DOHH2 (cell line): ENCODE data around the gene YAE1.

Experiments
- H3F3A ChIP-seq: fragments of 200-600 bp; sonication (generic), shearing (Covaris generic); 2 replicates; pipeline ENCODE4 v1.6.0; 2016; ENCODE audit warnings: antibody characterized with exemption, mild to moderate bottlenecking; ENCODE audit not compliant: control insufficient read depth, insufficient read depth
- H3K27ac ChIP-seq: fragments of 200-600 bp; sonication (generic); 2 replicates; pipeline ENCODE4 v1.5.1; 2014; ENCODE audit warnings: low read depth, mild to moderate bottlenecking, low read length, moderate library complexity
- H3K27me3 ChIP-seq: fragments of 200-600 bp; sonication (generic); 2 replicates; pipeline ENCODE4 v1.6.1; 2014; ENCODE audit warnings: mild to moderate bottlenecking, low read length, mixed read lengths; ENCODE audit not compliant: control insufficient read depth
- H3K36me3 ChIP-seq: fragments of 200-600 bp; sonication (generic); 2 replicates; pipeline ENCODE4 v1.6.1; 2014; ENCODE audit warnings: mild to moderate bottlenecking, low read length, moderate library complexity, mixed read lengths; ENCODE audit not compliant: control insufficient read depth
- H3K4me1 ChIP-seq: fragments of 200-600 bp; sonication (generic); 2 replicates; pipeline ENCODE4 v1.6.1; 2014; ENCODE audit warnings: mild to moderate bottlenecking, low read length, mixed read lengths; ENCODE audit not compliant: control insufficient read depth
- H3K4me2 ChIP-seq: fragments of 200-600 bp; sonication (generic); 2 replicates; pipeline ENCODE4 v1.6.0; 2014; ENCODE audit warnings: mild to moderate bottlenecking, low read length, moderate library complexity
- H3K4me3 ChIP-seq: fragments of 200-600 bp; sonication (generic); 2 replicates; pipeline ENCODE4 v1.5.1; 2014; ENCODE audit warnings: mild to moderate bottlenecking, low read length, mixed read lengths
- H3K79me2 ChIP-seq: fragments of 200-600 bp; sonication (generic); 2 replicates; pipeline ENCODE4 v1.6.1; 2014; ENCODE audit warnings: mild to moderate bottlenecking, low read length, mixed read lengths; ENCODE audit not compliant: control insufficient read depth
- H3K9me2 ChIP-seq: fragments of 200-600 bp; sonication (generic); replicated peaks from 2 replicates; pipeline ENCODE4 v1.6.1; 2014; ENCODE audit warnings: mild to moderate bottlenecking, low read length, mixed read lengths; ENCODE audit not compliant: control insufficient read depth
- H3K9me3 ChIP-seq: fragments of 200-600 bp; sonication (generic); 2 replicates; pipeline ENCODE4 v1.6.1; 2014; ENCODE audit warnings: antibody characterized with exemption, low read length, mixed read lengths; ENCODE audit not compliant: control insufficient read depth, insufficient read depth
- H4K20me1 ChIP-seq: fragments of 200-600 bp; sonication (generic); 2 replicates; pipeline ENCODE4 v1.6.0; 2014; ENCODE audit warnings: low read depth, mild to moderate bottlenecking, antibody characterized with exemption, low read length, moderate library complexity; ENCODE audit not compliant: control insufficient read depth, insufficient read depth
- EZH2phosphoT487 ChIP-seq: fragments of 200-600 bp; sonication (generic); IDR thresholded peaks from 2 replicates; pipeline ENCODE4 v1.6.1; 2017; ENCODE audit warnings: borderline replicate concordance, mild to moderate bottlenecking, antibody characterized with exemption, low read length, moderate library complexity, mixed read lengths
- TF ChIP-seq, protein P1 (sequence below): fragments of 200-600 bp; sonication (generic); IDR thresholded peaks from one replicate; pipeline ENCODE4 v1.5.1; 2014; ENCODE audit warnings: antibody characterized with exemption, mild to moderate bottlenecking, low read depth, low read length; ENCODE audit not compliant: poor library complexity, severe bottlenecking

The YAE1 gene

DNA sequence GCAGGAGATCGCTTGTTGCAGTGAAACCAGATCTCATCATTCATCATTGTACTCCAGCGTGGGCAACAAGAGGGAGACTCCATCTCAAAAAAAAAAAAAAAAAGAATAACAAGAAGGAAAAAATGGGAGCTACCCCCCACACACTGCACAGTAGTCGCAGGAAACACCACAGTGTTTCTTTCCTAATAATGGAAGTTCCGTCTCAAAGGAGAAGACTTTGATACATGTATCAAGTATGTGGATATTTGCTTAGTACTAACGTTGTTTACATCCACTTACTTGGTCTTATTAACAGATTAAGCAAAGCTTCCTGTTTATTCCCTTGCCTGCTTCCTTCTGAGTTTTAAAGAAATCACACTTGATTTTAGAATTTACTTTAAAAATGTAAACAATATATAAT, 22.2 kb downstream of the YAE1 start:
- no peak for TF ChIP-seq EZH2phosphoT487
- TF ChIP-seq, protein P1, sequence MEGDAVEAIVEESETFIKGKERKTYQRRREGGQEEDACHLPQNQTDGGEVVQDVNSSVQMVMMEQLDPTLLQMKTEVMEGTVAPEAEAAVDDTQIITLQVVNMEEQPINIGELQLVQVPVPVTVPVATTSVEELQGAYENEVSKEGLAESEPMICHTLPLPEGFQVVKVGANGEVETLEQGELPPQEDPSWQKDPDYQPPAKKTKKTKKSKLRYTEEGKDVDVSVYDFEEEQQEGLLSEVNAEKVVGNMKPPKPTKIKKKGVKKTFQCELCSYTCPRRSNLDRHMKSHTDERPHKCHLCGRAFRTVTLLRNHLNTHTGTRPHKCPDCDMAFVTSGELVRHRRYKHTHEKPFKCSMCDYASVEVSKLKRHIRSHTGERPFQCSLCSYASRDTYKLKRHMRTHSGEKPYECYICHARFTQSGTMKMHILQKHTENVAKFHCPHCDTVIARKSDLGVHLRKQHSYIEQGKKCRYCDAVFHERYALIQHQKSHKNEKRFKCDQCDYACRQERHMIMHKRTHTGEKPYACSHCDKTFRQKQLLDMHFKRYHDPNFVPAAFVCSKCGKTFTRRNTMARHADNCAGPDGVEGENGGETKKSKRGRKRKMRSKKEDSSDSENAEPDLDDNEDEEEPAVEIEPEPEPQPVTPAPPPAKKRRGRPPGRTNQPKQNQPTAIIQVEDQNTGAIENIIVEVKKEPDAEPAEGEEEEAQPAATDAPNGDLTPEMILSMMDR, result no peak
- no peak overlapping the region for H3K27ac ChIP-seq
- no peak overlapping the region for H3K4me3 ChIP-seq
- H3K4me2 ChIP-seq, result no peak overlapping the region
- 0 out of 2 replicates have a peak, but pooled peaks cover 2% of the 10 kb centered on the region for H3F3A ChIP-seq
- H3K36me3 ChIP-seq, result no peaks in the 10 kb centered on the region
- H3K79me2 ChIP-seq, result no peaks in the 10 kb centered on the region
- no peaks in the 10 kb centered on the region for H4K20me1 ChIP-seq
- no peaks in the 10 kb centered on the region for H3K9me3 ChIP-seq
- no peaks in the 10 kb centered on the region; the same call in 1 of the 2 replicates for H3K4me1 ChIP-seq
- peaks cover 8% of the 10 kb centered on the region; the same call in 1 of the 2 replicates for H3K27me3 ChIP-seq
- H3K9me2 ChIP-seq, result no peaks in the 10 kb centered on the region

DNA sequence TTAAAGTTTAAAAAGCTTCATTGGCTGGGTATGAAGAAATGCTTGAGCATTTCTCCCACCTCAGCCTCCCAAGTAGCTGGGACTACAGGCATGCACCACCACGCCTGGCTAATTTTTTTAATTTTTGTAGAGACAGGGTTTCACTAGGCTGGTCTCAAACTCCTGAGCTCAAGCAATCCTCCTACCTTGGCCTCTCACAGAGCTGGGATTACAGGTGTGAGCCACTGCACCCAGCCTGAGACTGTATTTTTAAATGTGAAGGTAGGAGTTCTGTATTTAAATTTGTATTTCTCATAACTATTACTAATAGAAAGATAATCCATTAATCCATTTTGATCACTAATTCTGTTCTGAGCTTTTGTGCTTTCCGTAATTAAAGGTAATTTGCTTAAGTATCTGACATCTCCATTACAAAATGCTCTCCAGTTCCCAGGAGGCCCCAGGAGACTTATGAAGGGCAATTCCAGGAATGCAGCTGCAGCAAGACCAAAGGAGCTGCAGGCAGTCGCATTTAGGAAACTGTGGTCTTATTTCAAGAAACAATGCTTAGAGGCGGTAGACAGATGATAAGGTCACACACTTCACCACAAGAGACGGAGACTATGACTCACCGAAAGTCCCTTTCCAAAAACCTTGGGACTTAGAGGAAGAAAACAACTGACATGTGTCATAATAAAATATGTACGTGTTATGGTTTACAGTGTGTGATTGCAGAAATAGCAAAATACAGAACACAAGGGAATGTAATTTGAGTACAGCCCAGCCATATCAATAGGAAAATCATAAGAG, 23.3 kb downstream of the YAE1 start:
- H3K4me1 ChIP-seq, result no peaks in the 10 kb centered on the region; the same call in 1 of the 2 replicates

DNA sequence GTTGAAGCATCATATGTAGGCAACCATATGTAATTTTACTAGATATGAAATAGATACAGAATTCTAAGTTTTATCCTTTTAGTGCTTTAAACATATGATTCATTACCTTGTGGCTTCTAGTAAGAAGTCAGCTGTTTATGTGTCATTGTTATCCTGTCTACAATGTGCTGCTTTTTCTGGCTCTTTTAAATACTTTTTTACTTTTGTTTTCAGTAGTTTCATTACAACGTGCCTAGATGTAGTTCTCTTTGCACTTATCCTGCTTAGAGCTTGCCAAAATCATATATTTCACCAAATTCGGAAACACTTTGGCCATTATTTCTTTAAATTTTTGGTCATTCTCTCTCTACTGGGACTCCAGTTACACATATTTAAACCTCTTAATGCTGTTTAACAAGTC, 26.4 kb downstream of the YAE1 start:
- peaks cover 8% of the 10 kb centered on the region; the same call in 1 of the 2 replicates for H3K27me3 ChIP-seq
- H3K4me3 ChIP-seq, result no peak overlapping the region
- no peaks in the 10 kb centered on the region for H3K9me2 ChIP-seq
- no peaks in the 10 kb centered on the region for H3K36me3 ChIP-seq
- TF ChIP-seq, protein P1, result no peak
- TF ChIP-seq EZH2phosphoT487, result no peak
- H3K4me1 ChIP-seq, result no peaks in the 10 kb centered on the region; the same call in 1 of the 2 replicates
- no peaks in the 10 kb centered on the region for H4K20me1 ChIP-seq
- H3K79me2 ChIP-seq, result no peaks in the 10 kb centered on the region
- no peak overlapping the region for H3K27ac ChIP-seq
- H3K4me2 ChIP-seq, result no peak overlapping the region
- no peaks in the 10 kb centered on the region for H3K9me3 ChIP-seq
- 0 out of 2 replicates have a peak, but pooled peaks cover 2% of the 10 kb centered on the region for H3F3A ChIP-seq

More for the DNA sequence above, 23.3 kb downstream of the YAE1 start:
- H4K20me1 ChIP-seq, result no peaks in the 10 kb centered on the region
- H3K27me3 ChIP-seq, result peaks cover 8% of the 10 kb centered on the region; the same call in 1 of the 2 replicates
- H3K4me3 ChIP-seq, result no peak overlapping the region
- no peak overlapping the region for H3K27ac ChIP-seq
- no peaks in the 10 kb centered on the region for H3K36me3 ChIP-seq
- 0 out of 2 replicates have a peak, but pooled peaks cover 2% of the 10 kb centered on the region for H3F3A ChIP-seq
- H3K79me2 ChIP-seq, result no peaks in the 10 kb centered on the region
- H3K9me3 ChIP-seq, result no peaks in the 10 kb centered on the region
- H3K4me2 ChIP-seq, result no peak overlapping the region
- TF ChIP-seq EZH2phosphoT487, result no peak
- TF ChIP-seq, protein P1, result no peak
- H3K9me2 ChIP-seq, result no peaks in the 10 kb centered on the region
